Epithelial cell of esophagus (primary cell): ENCODE results near the gene HIF1A.
A peak's percentile ranks its signal among the peaks of the same experiment; 100 is the strongest.

ENCODE experiments used
- DNase-seq: peaks from one replicate; pipeline ENCODE4 v3.0.0; 2010; ENCODE audit warnings: low read depth
- H3K4me3 ChIP-seq: 2 replicates; pipeline ENCODE4 v1.5.1; 2011; ENCODE audit warnings: mild to moderate bottlenecking, low read length, control low read depth
- CTCF ChIP-seq: IDR thresholded peaks from 2 replicates; pipeline ENCODE4 v1.5.1; 2011; ENCODE audit warnings: low read depth, mild to moderate bottlenecking, low read length, control low read depth, inconsistent platforms; ENCODE audit not compliant: insufficient read depth; ENCODE audit errors: missing control alignments

HIF1A gene

GRCh38 chr14:61690039-61690438, 5.3 kb upstream of the HIF1A start:
- no peak overlapping the region for H3K4me3 ChIP-seq
- no peak for TF ChIP-seq CTCF
- DNase-seq, result peak; percentile 43

- DNase-seq, result no peak
- H3K4me3 ChIP-seq, result no peak overlapping the region
- TF ChIP-seq CTCF, result no peak
Measured at GRCh38 chr14:61690982-61691381, 4.3 kb upstream of the HIF1A start.

- TF ChIP-seq CTCF, result no peak
- DNase-seq, result no peak
- H3K4me3 ChIP-seq, result no peak overlapping the region
Measured at GRCh38 chr14:61691495-61691894, 3.8 kb upstream of the HIF1A start.

- no peak for DNase-seq
- H3K4me3 ChIP-seq, result no peak overlapping the region
Measured at GRCh38 chr14:61694039-61694438, 1.3 kb upstream of the HIF1A start.

GRCh38 chr14:61695695-61696527, 598 bp downstream of the HIF1A start:
- TF ChIP-seq CTCF, result no peak
- peak; percentile 43 for DNase-seq
- H3K4me3 ChIP-seq, result peak overlapping the region; percentile 88

More at GRCh38 chr14:61694039-61694438, 1.3 kb upstream of the HIF1A start:
- TF ChIP-seq CTCF, result no peak

- H3K4me3 ChIP-seq, result peak overlapping the region; percentile 88
- no peak for TF ChIP-seq CTCF
- no peak for DNase-seq
Measured at GRCh38 chr14:61696753-61697318, 1.5 kb downstream of the HIF1A start.
